HepG2 (cell line): ENCODE measurements around the gene ASL. TPM values are rescaled to one million over a fixed set of nuclear protein-coding genes. Genes with fewer than 3 reads are reported as not detected.
A peak's percentile ranks its signal among the peaks of the same experiment; 100 is the strongest.

ENCODE experiments used
- ATF7 ChIP-seq, 2 experiments: fragments of 450-650 bp in 1 of 2; sonication (generic) in 1 of 2; formaldehyde crosslinking in 1 of 2; IDR thresholded peaks; 2 replicates each; pipeline versions ENCODE4 v1.4.0 to v1.6.1; 2016 to 2020; ENCODE audit warnings: antibody characterized with exemption in 1 of 2, mild to moderate bottlenecking in 1 of 2, missing genetic modification reagents in 1 of 2
- ATM ChIP-seq: fragments of 450-650 bp; IDR thresholded peaks from 2 replicates; pipeline ENCODE4 v1.7.1; 2017; ENCODE audit warnings: mild to moderate bottlenecking, borderline replicate concordance
- HCFC1 ChIP-seq: fragments of 150-350 bp; IDR thresholded peaks from 2 replicates; pipeline ENCODE4 v1.6.1; 2014; ENCODE audit warnings: low read depth, low read length
- HMG20B ChIP-seq: conservative IDR thresholded peaks from 2 replicates; pipeline ENCODE4 v1.6.1; 2016; ENCODE audit warnings: missing genetic modification reagents, missing compliant biosample characterization
- HNF4A ChIP-seq: sonication (generic); formaldehyde crosslinking; IDR thresholded peaks from 2 replicates; pipeline ENCODE4 v1.4.0; 2020; ENCODE audit warnings: missing genetic modification reagents
- KDM5B ChIP-seq: sonication (generic); formaldehyde crosslinking; IDR thresholded peaks from 2 replicates; pipeline ENCODE4 v1.4.0; 2020; ENCODE audit warnings: missing genetic modification reagents, mild to moderate bottlenecking, borderline replicate concordance
- MAFG ChIP-seq: sonication (generic); formaldehyde crosslinking; IDR thresholded peaks from 2 replicates; pipeline ENCODE4 v1.5.1; 2020; ENCODE audit warnings: mild to moderate bottlenecking, missing genetic modification reagents
- MED8 ChIP-seq: sonication (generic); formaldehyde crosslinking; IDR thresholded peaks from 2 replicates; pipeline ENCODE4 v1.8.1; 2023; ENCODE audit warnings: mild to moderate bottlenecking, missing genetic modification reagents; ENCODE audit not compliant: insufficient replicate concordance
- MTA1 ChIP-seq: sonication (generic); formaldehyde crosslinking; IDR thresholded peaks from 2 replicates; pipeline ENCODE4 v1.4.0; 2020; ENCODE audit warnings: missing genetic modification reagents, mild to moderate bottlenecking, borderline replicate concordance
- MXD3 ChIP-seq: IDR thresholded peaks from 2 replicates; pipeline ENCODE4 v1.6.1; 2016; ENCODE audit warnings: mild to moderate bottlenecking, missing biosample characterization, missing genetic modification reagents
- NCOR1 ChIP-seq: fragments of 200-600 bp; sonication (generic); IDR thresholded peaks from 2 replicates; pipeline ENCODE4 v1.7.0; 2017; ENCODE audit warnings: antibody characterized with exemption, low read length, borderline replicate concordance
- NONO ChIP-seq, 2 experiments: fragments of 450-650 bp in 1 of 2; sonication (generic) in 1 of 2; formaldehyde crosslinking in 1 of 2; IDR thresholded peaks in 1 of 2; conservative IDR thresholded peaks in 1 of 2; 2 replicates each; pipeline versions ENCODE4 v1.6.1 to v1.8.0; 2017 to 2022; ENCODE audit warnings: mild to moderate bottlenecking in 1 of 2, missing genetic modification reagents in 1 of 2, moderate library complexity in 1 of 2
- NR2C2 ChIP-seq: sonication (generic); formaldehyde crosslinking; IDR thresholded peaks from 2 replicates; pipeline ENCODE4 v1.4.0; 2020; ENCODE audit warnings: missing genetic modification reagents, mild to moderate bottlenecking, moderate library complexity, borderline replicate concordance
- RXRA ChIP-seq: sonication (generic); formaldehyde crosslinking; IDR thresholded peaks from 2 replicates; pipeline ENCODE4 v1.5.1; 2020; ENCODE audit warnings: missing genetic modification reagents
- SALL1 ChIP-seq: sonication (generic); formaldehyde crosslinking; IDR thresholded peaks from 2 replicates; pipeline ENCODE4 v1.8.0; 2022; ENCODE audit warnings: mild to moderate bottlenecking, missing genetic modification reagents
- SMYD3 ChIP-seq: sonication (generic); formaldehyde crosslinking; IDR thresholded peaks from 2 replicates; pipeline ENCODE4 v1.8.1; 2023; ENCODE audit warnings: mild to moderate bottlenecking, missing genetic modification reagents
- SOX5 ChIP-seq: IDR thresholded peaks from 2 replicates; pipeline ENCODE4 v1.6.1; 2016; ENCODE audit warnings: borderline replicate concordance
- ZBTB1 ChIP-seq: sonication (generic); formaldehyde crosslinking; IDR thresholded peaks from 2 replicates; pipeline ENCODE4 v1.4.0; 2020; ENCODE audit warnings: missing genetic modification reagents, borderline replicate concordance
- ZFY ChIP-seq: sonication (generic); formaldehyde crosslinking; IDR thresholded peaks from 2 replicates; pipeline ENCODE4 v1.4.0; 2020; ENCODE audit warnings: missing genetic modification reagents
- ZNF224 ChIP-seq: sonication (generic); formaldehyde crosslinking; IDR thresholded peaks from 2 replicates; pipeline ENCODE4 v1.5.0; 2020; ENCODE audit warnings: mild to moderate bottlenecking, missing genetic modification reagents
- ZNF292 ChIP-seq: sonication (generic); formaldehyde crosslinking; IDR thresholded peaks from 2 replicates; pipeline ENCODE4 v1.8.1; 2022; ENCODE audit warnings: mild to moderate bottlenecking, low read depth, missing genetic modification reagents, borderline replicate concordance
- ZNF569 ChIP-seq: sonication (generic); formaldehyde crosslinking; IDR thresholded peaks from 2 replicates; pipeline ENCODE4 v1.5.0; 2020; ENCODE audit warnings: mild to moderate bottlenecking, missing genetic modification reagents, moderate library complexity, borderline replicate concordance
- ZNF639 ChIP-seq: conservative IDR thresholded peaks from 2 replicates; pipeline ENCODE4 v1.6.1; 2018; ENCODE audit warnings: missing genetic modification reagents
- ZNF713 ChIP-seq: sonication (generic); formaldehyde crosslinking; IDR thresholded peaks from 2 replicates; pipeline ENCODE4 v1.4.0; 2020; ENCODE audit warnings: mild to moderate bottlenecking, missing genetic modification reagents
- polyA plus RNA-seq, 8 experiments: library from polyadenylated mRNA; depleted of rRNA in 3 of 8; stranded (reverse) in 7 of 8; unstranded in 1 of 8; fragments of >200 nt; fragmentation: Illumina TruSeq in 4 of 8; extraction: Trizol in 4 of 8; gene quantifications; 2 replicates each; pipeline versions ENCODE4 v1.2.1 to v1.2.3, GENCODE V29; 2011 to 2016; ENCODE audit warnings: low read depth in 4 of 8, missing spikeins in 1 of 8, mixed read lengths in 1 of 8; ENCODE audit not compliant: insufficient read depth in 1 of 8
- total RNA-seq, 5 experiments: library from RNA; depleted of rRNA; stranded (reverse); fragments of >200 nt; fragmentation: Illumina TruSeq; extraction: Trizol; gene quantifications; 2 replicates each; pipeline ENCODE4 v1.2.3, GENCODE V29; 2016; ENCODE audit warnings: low read depth in 1 of 5
- TF ChIP-seq, protein P1 (sequence below): IDR thresholded peaks from 2 replicates; pipeline ENCODE4 v1.6.1; 2016; ENCODE audit warnings: missing genetic modification reagents, missing compliant biosample characterization
- TF ChIP-seq, protein P2 (sequence below): sonication (generic); formaldehyde crosslinking; conservative IDR thresholded peaks from 2 replicates; pipeline ENCODE4 v1.4.0; 2020; ENCODE audit warnings: missing genetic modification reagents

The ASL gene
- total and polyA plus RNA-seq, 2 of the 13 experiments (the other 11 are each of a cell fraction or from before 2014, with no cell fraction given), result 71.4 to 96.5 TPM

DNA sequence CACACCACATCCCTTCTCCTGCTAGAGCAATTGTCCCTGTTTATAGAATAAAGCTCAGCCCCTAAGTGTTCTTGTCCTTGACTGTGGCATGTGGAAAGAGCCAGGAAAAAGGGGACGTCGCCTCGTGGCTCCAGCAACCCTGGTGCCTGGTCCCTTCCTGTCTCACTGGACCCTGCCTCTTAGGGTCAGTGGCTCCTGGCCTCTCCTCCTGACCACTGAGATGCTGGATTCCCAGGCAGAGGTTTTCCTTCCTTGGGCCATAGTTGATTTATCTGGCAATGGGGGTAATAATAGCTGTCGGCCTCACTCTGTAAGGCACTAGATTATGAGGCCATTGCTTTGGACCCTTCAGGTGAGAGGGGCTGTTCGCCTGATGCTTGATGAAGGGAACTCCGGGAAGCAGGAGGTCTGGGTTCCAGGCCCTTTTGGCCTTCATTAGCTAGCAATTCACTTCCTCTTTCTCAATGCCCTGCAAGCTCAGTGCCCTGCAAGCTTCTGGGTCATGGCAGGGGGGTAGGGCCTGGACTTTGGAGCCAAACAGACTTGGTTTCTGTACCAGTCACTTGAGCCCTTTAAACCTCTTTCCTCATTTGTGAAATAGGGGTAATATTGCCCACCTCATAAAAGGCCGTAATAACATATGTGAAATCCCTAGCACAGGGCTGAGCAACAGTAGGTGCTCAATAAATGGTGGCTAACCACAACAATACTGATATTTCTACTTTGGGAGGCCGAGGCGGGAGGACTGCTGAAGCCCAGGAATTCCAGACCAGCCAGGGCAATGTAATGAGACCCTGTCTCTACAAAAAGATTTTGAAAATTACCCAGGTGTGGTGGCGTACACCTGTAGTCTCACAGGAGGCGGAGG is 1.1 kb downstream of the ASL start (continued):
- TF ChIP-seq ATF7 (IDR thresholded peaks at IDR 0.05), result no peak
- no peak for TF ChIP-seq ATF7 (CRISPR knock-in tag; IDR thresholded peaks at IDR 0.05)
- no peak for TF ChIP-seq ZFY (CRISPR knock-in tag)
- no peak for TF ChIP-seq ATM
- no peak for TF ChIP-seq MED8
- no peak for TF ChIP-seq NONO (IDR thresholded peaks at IDR 0.05)
- TF ChIP-seq NONO (CRISPR knock-in tag; conservative IDR thresholded peaks at IDR 0.05), result no peak
- peak; percentile 94 for TF ChIP-seq HNF4A (CRISPR knock-in tag)
- TF ChIP-seq HMG20B (CRISPR knock-in tag), result no peak
- peak; percentile 47 for TF ChIP-seq SALL1 (CRISPR knock-in tag)
- no peak for TF ChIP-seq ZNF569 (CRISPR knock-in tag)
- 0 out of 2 replicates have a peak, but pooled peaks have one; percentile 49 for TF ChIP-seq NR2C2 (CRISPR knock-in tag)
- no peak for TF ChIP-seq MXD3 (CRISPR knock-in tag)
- no peak for TF ChIP-seq MTA1 (CRISPR knock-in tag)
- TF ChIP-seq ZNF292 (CRISPR knock-in tag), result no peak
- no peak for TF ChIP-seq MAFG (CRISPR knock-in tag)
- TF ChIP-seq KDM5B (CRISPR knock-in tag), result no peak
- TF ChIP-seq ZNF713 (CRISPR knock-in tag), result no peak
- TF ChIP-seq, protein P1, sequence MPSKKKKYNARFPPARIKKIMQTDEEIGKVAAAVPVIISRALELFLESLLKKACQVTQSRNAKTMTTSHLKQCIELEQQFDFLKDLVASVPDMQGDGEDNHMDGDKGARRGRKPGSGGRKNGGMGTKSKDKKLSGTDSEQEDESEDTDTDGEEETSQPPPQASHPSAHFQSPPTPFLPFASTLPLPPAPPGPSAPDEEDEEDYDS, result no peak
- TF ChIP-seq, protein P2, sequence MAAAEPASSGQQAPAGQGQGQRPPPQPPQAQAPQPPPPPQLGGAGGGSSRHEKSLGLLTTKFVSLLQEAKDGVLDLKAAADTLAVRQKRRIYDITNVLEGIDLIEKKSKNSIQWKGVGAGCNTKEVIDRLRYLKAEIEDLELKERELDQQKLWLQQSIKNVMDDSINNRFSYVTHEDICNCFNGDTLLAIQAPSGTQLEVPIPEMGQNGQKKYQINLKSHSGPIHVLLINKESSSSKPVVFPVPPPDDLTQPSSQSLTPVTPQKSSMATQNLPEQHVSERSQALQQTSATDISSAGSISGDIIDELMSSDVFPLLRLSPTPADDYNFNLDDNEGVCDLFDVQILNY, result no peak
- peak; percentile 67; the same call in 1 of the 2 replicates for TF ChIP-seq NCOR1
- no peak for TF ChIP-seq SOX5 (CRISPR knock-in tag)
- no peak for TF ChIP-seq ZNF639 (CRISPR knock-in tag)
- no peak for TF ChIP-seq ZBTB1 (CRISPR knock-in tag)
- TF ChIP-seq ZNF224, result no peak
- TF ChIP-seq SMYD3 (CRISPR knock-in tag), result no peak
- no peak for TF ChIP-seq HCFC1
- TF ChIP-seq RXRA, result peak; percentile 42; the same call in 1 of the 2 replicates
